Renal cortical epithelial cell (primary cell): ENCODE data around the gene DLX3. TPM values are rescaled to one million over a fixed set of nuclear protein-coding genes. Genes with fewer than 3 reads are reported as not detected.
A peak's percentile ranks its signal among the peaks of the same experiment; 100 is the strongest.

ENCODE experiments used
- DNase-seq: peaks from one replicate; pipeline ENCODE4 v3.0.0-alpha.2; 2011; ENCODE audit warnings: low read depth
- total RNA-seq: library from RNA; depleted of rRNA; stranded (reverse); fragments of >200 nt; gene quantifications from 2 replicates; pipeline ENCODE4 v1.2.3, GENCODE V29; 2014

Gene DLX3
- total RNA-seq, 1 donor from 2014 or later, result not detected

- no peak for DNase-seq
These were observed 37.7 kb downstream of the DLX3 start for GRCh38 chr17:49957350-49957749.

GRCh38 chr17:49956780-49957179 is 38.2 kb downstream of the DLX3 start:
- DNase-seq, result no peak

DNA sequence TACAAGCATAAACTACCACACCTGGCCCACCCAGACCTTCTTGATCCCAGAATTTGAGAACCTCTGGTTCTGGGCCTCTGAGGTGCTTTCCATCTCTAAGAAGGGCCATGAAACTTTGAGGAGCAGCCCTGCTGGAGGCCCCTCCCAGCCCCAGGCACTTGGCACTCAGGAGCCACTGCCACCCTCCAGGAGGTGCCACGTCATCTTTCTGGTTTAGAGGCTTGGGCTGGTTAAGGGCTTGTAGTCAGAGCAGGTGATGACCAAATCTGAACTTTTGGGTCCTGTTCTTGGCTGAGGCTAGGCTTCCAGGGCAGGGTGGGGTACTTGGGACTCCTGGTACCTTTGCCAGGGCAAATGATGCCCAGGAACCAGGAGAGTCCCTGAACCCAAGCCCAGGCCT is 39.9 kb downstream of the DLX3 start:
- DNase-seq, result no peak

- DNase-seq, result no peak
These were observed 42.0 kb downstream of the DLX3 start for GRCh38 chr17:49952912-49953497.

DNA sequence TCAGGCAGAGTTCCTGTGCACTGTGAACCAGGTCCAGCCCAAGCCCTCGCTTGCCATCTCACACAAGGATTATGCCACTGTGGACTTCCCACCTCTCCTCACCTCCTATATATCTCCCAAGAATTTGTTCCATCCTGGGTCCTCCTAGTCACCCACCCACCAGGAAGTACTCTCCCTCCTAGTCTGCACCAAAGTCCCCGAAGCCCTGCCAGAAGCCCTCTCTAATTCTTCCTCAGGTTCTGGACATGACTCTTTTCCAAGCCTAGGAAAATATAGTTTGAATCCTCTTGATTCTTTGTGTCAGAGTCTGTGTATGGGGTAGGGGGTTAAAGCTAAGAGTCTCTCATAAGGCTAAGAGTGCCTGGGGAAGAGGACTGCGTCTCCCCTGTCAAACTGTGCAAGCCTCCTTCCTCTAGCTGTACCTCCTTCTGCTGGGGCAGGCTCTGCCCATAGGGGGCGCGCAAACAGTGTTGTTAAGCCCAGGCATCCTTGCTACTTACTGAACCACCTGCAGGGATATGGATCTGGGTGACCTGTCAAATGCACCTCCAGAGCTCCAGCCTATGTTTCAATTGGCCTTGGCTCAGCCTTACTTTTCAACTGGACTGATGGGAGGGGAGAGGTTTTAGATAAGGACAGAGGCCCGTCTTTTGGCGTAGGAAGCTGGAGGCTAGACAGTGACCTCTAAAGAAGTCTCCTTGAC is 42.7 kb downstream of the DLX3 start:
- DNase-seq, result peak; percentile 56

GRCh38 chr17:49951362-49952082 is 43.5 kb downstream of the DLX3 start:
- DNase-seq, result no peak

DNA sequence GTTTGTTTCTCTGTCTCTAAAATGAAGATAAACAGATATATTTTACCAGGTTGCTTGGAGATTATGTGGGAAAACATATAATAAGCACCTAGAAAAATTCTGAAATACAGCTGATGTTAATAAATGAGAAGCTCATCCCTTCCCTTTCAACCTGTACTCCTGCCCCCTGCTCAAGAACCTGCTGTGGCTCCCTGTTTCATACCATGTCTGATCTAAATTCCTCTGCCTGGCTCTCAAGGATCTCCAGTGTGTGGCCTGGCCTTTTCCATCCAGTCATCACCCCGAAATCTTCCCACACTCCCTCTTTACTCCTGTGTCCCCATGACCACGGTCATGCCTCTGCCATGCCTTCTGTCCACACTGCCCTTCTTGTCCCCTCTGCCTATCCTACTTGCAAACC is 45.4 kb downstream of the DLX3 start:
- no peak for DNase-seq

DNA sequence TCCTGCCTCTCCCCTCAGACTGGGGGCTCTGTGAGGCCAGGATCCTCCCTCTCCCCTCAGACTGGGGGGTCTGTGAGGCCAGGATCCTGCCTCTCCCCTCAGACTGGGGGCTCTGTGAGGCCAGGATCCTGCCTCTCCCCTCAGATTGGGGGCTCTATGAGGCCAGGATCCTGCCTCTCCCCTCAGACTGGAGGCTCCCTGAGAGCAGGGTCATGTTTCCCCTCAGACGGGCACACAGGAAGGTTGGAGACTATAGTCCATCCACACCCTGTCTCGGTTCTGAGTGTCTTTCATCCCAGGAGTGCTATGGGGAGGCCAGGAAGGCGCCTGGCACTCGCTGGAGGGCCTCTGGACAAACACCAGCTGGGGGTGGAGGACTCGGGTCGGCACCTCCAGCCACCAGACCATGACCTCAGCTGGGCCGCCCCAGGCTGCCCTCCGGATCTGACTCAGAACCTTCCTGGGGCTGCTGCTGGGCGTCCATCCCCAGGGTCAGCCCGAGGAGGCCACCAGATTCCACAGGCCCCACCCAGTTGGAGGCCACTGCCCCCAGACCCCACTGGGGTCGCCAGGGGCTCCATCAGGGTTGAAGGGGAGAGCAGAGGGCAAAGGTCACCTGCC is 48.0 kb downstream of the DLX3 start:
- no peak for DNase-seq

DNA sequence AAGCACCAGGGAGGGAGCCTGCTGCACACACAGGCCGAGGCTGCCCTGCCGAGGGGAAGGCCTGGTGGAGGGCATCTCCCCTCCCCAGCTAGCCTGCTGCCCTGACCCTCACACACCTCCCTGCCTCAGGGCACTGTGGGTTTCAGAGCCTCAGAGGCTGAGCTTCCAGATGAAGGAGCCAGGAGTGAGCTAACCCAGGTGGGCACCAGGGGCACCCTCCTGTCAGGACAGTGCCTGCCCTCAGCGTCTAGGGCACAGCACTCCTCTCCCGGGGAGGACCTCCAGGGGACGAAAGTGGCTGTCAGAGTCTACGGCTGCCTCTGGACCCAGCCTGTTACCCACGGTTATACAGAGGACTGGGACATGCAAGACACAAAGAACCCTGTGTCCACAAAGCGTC is 48.8 kb downstream of the DLX3 start:
- DNase-seq, result no peak

DNA sequence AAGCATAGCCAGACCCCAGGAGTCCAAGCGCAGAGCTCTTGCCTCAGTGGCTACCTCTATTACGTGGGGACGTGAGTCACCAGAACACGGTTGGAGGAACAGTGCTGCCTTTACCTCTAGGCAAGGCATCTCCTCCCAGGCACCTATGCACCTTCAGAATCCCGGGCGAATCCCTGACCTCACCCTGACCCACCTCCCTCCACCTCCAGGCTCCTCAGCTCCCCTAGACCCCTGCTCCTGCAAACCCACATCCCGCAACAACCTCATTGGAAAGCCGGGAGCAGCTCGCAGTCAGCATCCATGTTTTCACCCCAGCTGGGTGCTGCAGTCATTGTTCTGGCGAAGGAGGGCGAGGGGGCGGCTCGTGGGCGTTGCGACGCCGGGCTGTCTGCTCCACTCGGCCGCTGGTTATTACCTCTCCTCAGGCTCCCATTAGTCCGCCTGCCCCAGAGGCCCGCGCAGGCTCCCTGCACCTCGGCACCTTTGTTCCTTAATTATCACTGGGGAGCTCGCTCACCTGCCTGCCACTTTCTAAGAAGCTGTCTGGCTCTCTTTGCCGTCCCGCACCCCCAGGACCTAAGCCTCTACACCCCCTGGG is 50.7 kb downstream of the DLX3 start:
- no peak for DNase-seq

DNA sequence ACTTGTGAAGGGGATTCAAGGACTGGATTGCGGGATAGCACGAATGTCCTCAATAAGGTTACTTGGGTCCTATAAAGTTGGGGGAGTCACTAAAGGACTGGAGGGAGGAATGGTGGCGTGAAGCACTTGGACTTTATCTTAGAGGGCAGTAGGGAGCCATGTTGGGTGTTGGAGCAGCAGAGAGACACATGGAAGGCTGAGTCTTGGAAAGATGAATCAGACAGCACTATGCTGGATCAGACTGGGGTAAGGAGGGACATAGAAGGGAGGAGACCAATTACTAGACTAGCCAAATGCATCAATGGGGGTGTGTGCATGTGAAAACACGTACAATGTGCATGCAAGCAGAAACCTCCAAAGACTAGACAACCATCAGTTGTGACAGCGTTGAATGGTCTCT is 52.1 kb downstream of the DLX3 start:
- no peak for DNase-seq

- DNase-seq, result no peak
These were observed 53.6 kb downstream of the DLX3 start for GRCh38 chr17:49941427-49941826.

Other genes with a start within 250 kb of the DLX3 start
- gene FAM117A, start 231.1 kb downstream of the DLX3 start, total RNA-seq, result 3.1 and 6.0 TPM in 2 replicates
- 21.0 and 47.6 TPM in 2 replicates for gene KAT7, start 206.5 kb downstream of the DLX3 start, total RNA-seq
- not detected in 2 replicates for gene TAC4, start 147.2 kb downstream of the DLX3 start, total RNA-seq
- gene DLX4, start 26.0 kb downstream of the DLX3 start, total RNA-seq, result 0.25 TPM in 1 of 2 replicates, not detected in the other
- 882 and 1,202 TPM in 2 replicates for gene ITGA3, start 60.9 kb upstream of the DLX3 start, total RNA-seq
- 4.2 and 37.9 TPM in 2 replicates for gene PDK2, start 100.1 kb upstream of the DLX3 start, total RNA-seq
- gene SAMD14, start 134.9 kb upstream of the DLX3 start, total RNA-seq, result 1.2 and 2.3 TPM in 2 replicates
- 15.8 and 39.9 TPM in 2 replicates for gene PPP1R9B, start 155.5 kb upstream of the DLX3 start, total RNA-seq
- gene SGCA, start 170.8 kb upstream of the DLX3 start, total RNA-seq, result not detected in 2 replicates
- gene COL1A1, start 206.4 kb upstream of the DLX3 start, total RNA-seq, result 65.6 and 141 TPM in 2 replicates